Stomach (tissue), 4 donors: ENCODE data around the gene RNF11.

ENCODE experiments used
- CTCF ChIP-seq, 7 experiments: fragments of 450-650 bp in 4 of 7; fragments of 200-600 bp in 3 of 7; sonication (generic) in 3 of 7; IDR thresholded peaks; one replicate each; pipeline ENCODE4 v1.5.1; 2016 to 2019; ENCODE audit warnings: antibody characterized with exemption in 7 of 7, control low read depth in 2 of 7, mild to moderate bottlenecking in 1 of 7
- EP300 ChIP-seq: sonication (generic); formaldehyde crosslinking; IDR thresholded peaks from one replicate; pipeline ENCODE4 v1.6.1; 2017; ENCODE audit warnings: antibody characterized with exemption
- POLR2A ChIP-seq, 4 donors: fragments of 450-650 bp; IDR thresholded peaks; one replicate each; pipeline ENCODE4 v1.6.1; 2016; ENCODE audit warnings: antibody characterized with exemption in 4 of 4, control low read depth in 2 of 4, mild to moderate bottlenecking in 1 of 4, moderate library complexity in 1 of 4

- no peak for TF ChIP-seq CTCF (IDR thresholded peaks at IDR 0.05)
- TF ChIP-seq POLR2A (IDR thresholded peaks at IDR 0.05): no peak
- no peak for TF ChIP-seq EP300
Measured at GRCh38 chr1:51241119-51241518, 5.0 kb downstream of the RNF11 start.
